Gastrocnemius medialis (tissue), 4 donors: ENCODE results near the gene CLCN6. TPM values are rescaled to one million over a fixed set of nuclear protein-coding genes. Genes with fewer than 3 reads are reported as not detected.

Experiments
- ATAC-seq, 2 donors: fragments of 150-250 bp; one replicate each; pipeline ENCODE4 v1.9.1; 2016
- DNase-seq, 2 donors: peaks; one replicate each; pipeline ENCODE4 v3.0.0-alpha.2; 2019
- H3K27ac ChIP-seq, 4 donors: fragments of 200-600 bp; sonication (generic); 1 replicate in 1 of 4; 2 replicates in 3 of 4; pipeline ENCODE4 v1.5.1; 2016 to 2018; ENCODE audit warnings: mild to moderate bottlenecking in 2 of 4, moderate library complexity in 1 of 4
- H3K27me3 ChIP-seq, 3 donors: fragments of 200-600 bp; sonication (generic) in 2 of 3; 1 replicate in 1 of 3; 2 replicates in 2 of 3; pipeline versions ENCODE4 v1.5.1 to v1.6.0; 2016 to 2019; ENCODE audit warnings: mild to moderate bottlenecking in 1 of 3, moderate library complexity in 1 of 3
- H3K36me3 ChIP-seq, 2 donors: fragments of 200-600 bp; sonication (generic) in 1 of 2; one replicate each; pipeline ENCODE4 v1.5.1; 2017 to 2018
- H3K4me1 ChIP-seq, 2 donors: fragments of 200-600 bp; sonication (generic) in 1 of 2; one replicate each; pipeline ENCODE4 v1.5.1; 2016 to 2017; ENCODE audit warnings: mild to moderate bottlenecking in 2 of 2
- H3K4me3 ChIP-seq, 4 donors: fragments of 200-600 bp; sonication (generic) in 3 of 4; 1 replicate in 1 of 4; 2 replicates in 3 of 4; pipeline ENCODE4 v1.5.1; 2016 to 2019; ENCODE audit warnings: mild to moderate bottlenecking in 2 of 4
- H3K9me3 ChIP-seq, 3 donors: fragments of 200-600 bp; sonication (generic) in 2 of 3; 1 replicate in 1 of 3; 2 replicates in 2 of 3; pipeline ENCODE4 v1.5.1; 2016 to 2019
- POLR2A ChIP-seq, 2 donors: fragments of 450-650 bp; IDR thresholded peaks; one replicate each; pipeline ENCODE4 v1.6.1; 2017; ENCODE audit warnings: antibody characterized with exemption in 2 of 2, mild to moderate bottlenecking in 2 of 2, moderate library complexity in 2 of 2
- in situ Hi-C, 4 donors: fragments of 200-750 bp; cut with MboI; loops; one replicate each; pipeline versions ENCODE4 v1.15.0 to v1.8.0; 2017; ENCODE audit warnings: low sequenced_read_pairs in 4 of 4
- intact Hi-C: fragments of 100-400 bp; cut with DNase I; formaldehyde crosslinking; loops from one replicate; pipeline ENCODE4 v1.15.1; 2023; ENCODE audit warnings: low total_unique reads
- total RNA-seq, 4 donors: library from RNA; depleted of rRNA; stranded (reverse); fragments of >200 nt; gene quantifications; one replicate each; pipeline versions ENCODE4 v1.1.0 to v1.2.3, GENCODE V29; 2016
- TF ChIP-seq, protein P1 (sequence below), 5 experiments: fragments of 450-650 bp in 3 of 5; fragments of 200-600 bp in 2 of 5; sonication (generic) in 2 of 5; IDR thresholded peaks in 4 of 5; conservative IDR thresholded peaks in 1 of 5; 1 replicate in 4 of 5; 2 replicates in 1 of 5; pipeline ENCODE4 v1.5.1; 2016 to 2019; ENCODE audit warnings: antibody characterized with exemption in 5 of 5, mild to moderate bottlenecking in 3 of 5, moderate library complexity in 3 of 5

Gene CLCN6
- total RNA-seq, 4 donors from 2014 or later: 7.1 to 11.9 (median 9.5) TPM

DNA sequence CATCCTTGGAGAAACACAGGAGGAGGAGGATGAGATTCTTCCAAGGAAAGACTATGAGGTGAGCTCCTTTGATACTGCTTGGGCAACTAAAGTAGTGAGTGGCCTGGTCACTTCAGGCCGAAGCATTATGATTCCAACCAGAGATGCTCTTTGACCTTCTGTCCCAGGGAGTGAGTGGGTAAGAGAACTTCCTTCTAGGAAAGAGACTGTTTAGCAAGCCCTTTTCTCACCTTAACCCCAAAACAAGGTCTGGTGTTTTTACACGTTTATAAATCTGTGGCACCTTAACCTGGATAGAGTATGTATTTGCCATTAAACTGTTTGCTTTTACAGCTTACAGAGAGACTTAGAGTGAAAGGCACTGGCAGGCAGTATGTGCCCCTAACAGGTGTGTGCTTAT is 1.1 kb downstream of the CLCN6 start:
- H3K4me3 ChIP-seq: peak overlapping the region; percentile 82 to 95 (median 86)
- TF ChIP-seq, protein P1, sequence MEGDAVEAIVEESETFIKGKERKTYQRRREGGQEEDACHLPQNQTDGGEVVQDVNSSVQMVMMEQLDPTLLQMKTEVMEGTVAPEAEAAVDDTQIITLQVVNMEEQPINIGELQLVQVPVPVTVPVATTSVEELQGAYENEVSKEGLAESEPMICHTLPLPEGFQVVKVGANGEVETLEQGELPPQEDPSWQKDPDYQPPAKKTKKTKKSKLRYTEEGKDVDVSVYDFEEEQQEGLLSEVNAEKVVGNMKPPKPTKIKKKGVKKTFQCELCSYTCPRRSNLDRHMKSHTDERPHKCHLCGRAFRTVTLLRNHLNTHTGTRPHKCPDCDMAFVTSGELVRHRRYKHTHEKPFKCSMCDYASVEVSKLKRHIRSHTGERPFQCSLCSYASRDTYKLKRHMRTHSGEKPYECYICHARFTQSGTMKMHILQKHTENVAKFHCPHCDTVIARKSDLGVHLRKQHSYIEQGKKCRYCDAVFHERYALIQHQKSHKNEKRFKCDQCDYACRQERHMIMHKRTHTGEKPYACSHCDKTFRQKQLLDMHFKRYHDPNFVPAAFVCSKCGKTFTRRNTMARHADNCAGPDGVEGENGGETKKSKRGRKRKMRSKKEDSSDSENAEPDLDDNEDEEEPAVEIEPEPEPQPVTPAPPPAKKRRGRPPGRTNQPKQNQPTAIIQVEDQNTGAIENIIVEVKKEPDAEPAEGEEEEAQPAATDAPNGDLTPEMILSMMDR (IDR thresholded peaks at IDR 0.05 in 4 of 5, conservative IDR thresholded peaks at IDR 0.05 in 1 of 5): no peak
- TF ChIP-seq POLR2A (IDR thresholded peaks at IDR 0.05): no peak
- peaks cover 0 to 34% of the 10 kb centered on the region in 2 donors for H3K36me3 ChIP-seq
- peak overlapping the region; percentile 92 to 99 (median 96) for H3K27ac ChIP-seq
- no peak for DNase-seq
- intact Hi-C loops (loop anchor here (2.0 kb wide), 1 partner anchor 70 kb away; the partner anchor contains the start of gene AGTRAP), in situ Hi-C loops (no loop called here)
- peaks cover 50 to 51% of the 10 kb centered on the region in 2 donors for H3K4me1 ChIP-seq
- no peaks in the 10 kb centered on the region for H3K27me3 ChIP-seq
- no peaks in the 10 kb centered on the region for H3K9me3 ChIP-seq
- no peak for ATAC-seq

DNA sequence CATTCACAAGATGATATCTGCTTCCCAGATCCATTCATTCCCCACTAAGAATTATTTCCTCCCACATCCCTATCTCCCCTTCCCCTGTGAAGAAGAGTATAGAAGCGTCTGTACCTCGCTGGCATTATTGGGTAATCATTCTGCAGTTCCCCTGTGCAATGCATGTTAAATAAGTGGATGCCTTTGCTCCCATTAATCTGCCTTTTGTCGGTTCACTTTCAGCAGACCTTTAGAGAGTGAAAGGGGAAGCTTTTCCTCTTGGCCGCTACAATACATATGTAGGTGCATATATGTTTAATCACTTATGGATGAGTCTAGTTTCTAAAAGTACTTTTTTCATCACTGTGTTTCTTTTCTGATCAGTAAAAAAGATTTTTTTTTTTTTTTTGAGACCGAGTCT is 7.0 kb downstream of the CLCN6 start:
- no peaks in the 10 kb centered on the region for H3K27me3 ChIP-seq
- TF ChIP-seq, protein P1 (IDR thresholded peaks at IDR 0.05 in 4 of 5, conservative IDR thresholded peaks at IDR 0.05 in 1 of 5): no peak
- TF ChIP-seq POLR2A (IDR thresholded peaks at IDR 0.05): no peak
- in situ Hi-C loops (no loop called here), intact Hi-C loops (no loop called here)
- H3K4me1 ChIP-seq: peaks cover 7 to 12% of the 10 kb centered on the region in 2 donors
- H3K36me3 ChIP-seq: peaks cover 2 to 63% of the 10 kb centered on the region in 2 donors
- no peaks in the 10 kb centered on the region for H3K9me3 ChIP-seq
- ATAC-seq (no peak), DNase-seq (no peak)
- H3K4me3 ChIP-seq: no peak overlapping the region
- H3K27ac ChIP-seq: no peak overlapping the region

GRCh38 chr1:11817192-11817591 is 11.2 kb downstream of the CLCN6 start:
- DNase-seq (no peak), ATAC-seq (no peak)
- TF ChIP-seq, protein P1 (IDR thresholded peaks at IDR 0.05 in 4 of 5, conservative IDR thresholded peaks at IDR 0.05 in 1 of 5): no peak
- no peak for TF ChIP-seq POLR2A (IDR thresholded peaks at IDR 0.05)
- Histone ChIP-seq H3K4me1 (no peaks in the 10 kb centered on the region), H3K36me3 (peaks cover 2 to 67% of the 10 kb centered on the region in 2 donors), H3K9me3 (no peaks in the 10 kb centered on the region), H3K27ac (no peak overlapping the region), H3K4me3 (no peak overlapping the region), H3K27me3 (no peaks in the 10 kb centered on the region)
- in situ Hi-C loops: no loop called here
- intact Hi-C loops: no loop called here

DNA sequence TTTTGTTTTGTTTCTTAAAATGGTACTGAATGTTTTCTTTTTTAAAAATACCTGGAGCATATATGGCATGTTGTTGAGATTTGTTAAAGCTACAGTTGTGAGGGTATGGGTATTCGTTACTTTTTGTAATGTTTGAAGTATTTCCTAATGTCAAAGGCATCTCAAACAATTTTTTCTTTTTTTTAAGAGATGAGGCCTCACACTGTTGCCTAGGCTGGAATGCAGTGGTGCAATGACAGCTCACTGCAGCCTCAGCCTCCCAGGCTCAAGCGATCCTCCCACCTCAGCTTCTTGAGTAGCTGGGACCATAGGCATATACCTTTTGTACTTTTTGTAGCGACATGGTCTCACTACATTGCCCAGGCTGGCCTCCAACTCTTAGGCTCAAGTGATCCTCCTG is 16.1 kb downstream of the CLCN6 start:
- ATAC-seq (no peak), DNase-seq (no peak)
- H3K36me3 ChIP-seq: peaks cover 0 to 85% of the 10 kb centered on the region in 2 donors
- in situ Hi-C loops: no loop called here
- no peak overlapping the region for H3K4me3 ChIP-seq
- no peaks in the 10 kb centered on the region for H3K4me1 ChIP-seq
- intact Hi-C loops: no loop called here
- TF ChIP-seq, protein P1 (IDR thresholded peaks at IDR 0.05 in 4 of 5, conservative IDR thresholded peaks at IDR 0.05 in 1 of 5): no peak
- TF ChIP-seq POLR2A (IDR thresholded peaks at IDR 0.05): no peak
- H3K9me3 ChIP-seq: no peaks in the 10 kb centered on the region
- no peak overlapping the region for H3K27ac ChIP-seq
- H3K27me3 ChIP-seq: no peaks in the 10 kb centered on the region
